Activated naive CD4-positive, alpha-beta T cell treated with anti-CD3 and anti-CD28 coated beads for 36 hours (primary cell): ENCODE results near the gene OTOP3. TPM values are rescaled to one million over a fixed set of nuclear protein-coding genes. Genes with fewer than 3 reads are reported as not detected.
"Not testable (repeated sequence)": the region's sequence is repeated elsewhere in the genome, so short reads cannot be mapped to it uniquely, and the experiment has no call there.

Source experiments
- CTCF ChIA-PET: fragments of 350-600 bp; sonication (Branson Sonifier 250); formaldehyde crosslinking; loops from one replicate; lab custom pipeline; 2021; ENCODE audit warnings: antibody characterized with exemption; lab: Charles Lee
- DNase-seq: peaks from one replicate; pipeline ENCODE4 v3.0.0-alpha.2; 2020
- H3K27ac Mint-ChIP-seq: one replicate; pipeline ENCODE4 v1.8.0; 2021; ENCODE audit warnings: mild to moderate bottlenecking, mixed read lengths
- H3K27me3 Mint-ChIP-seq: one replicate; pipeline ENCODE4 v1.8.0; 2021; ENCODE audit warnings: low read depth, mixed read lengths
- H3K36me3 Mint-ChIP-seq: one replicate; pipeline ENCODE4 v1.8.0; 2021; ENCODE audit warnings: low read depth, mixed read lengths
- H3K4me1 Mint-ChIP-seq: one replicate; pipeline ENCODE4 v1.8.0; 2021; ENCODE audit warnings: low read depth, mixed read lengths
- H3K4me3 Mint-ChIP-seq: one replicate; pipeline ENCODE4 v1.8.0; 2021; ENCODE audit warnings: mild to moderate bottlenecking, moderate library complexity, mixed read lengths
- H3K9me3 Mint-ChIP-seq: one replicate; pipeline ENCODE4 v1.8.0; 2021; ENCODE audit warnings: mixed read lengths
- intact Hi-C: fragments of 100-400 bp; cut with micrococcal nuclease; formaldehyde crosslinking; loops from one replicate; pipeline ENCODE4 v1.15.1; 2023
- total RNA-seq, 2 experiments: library from RNA; stranded (reverse); gene quantifications; one replicate each; pipeline ENCODE4 v1.2.3, GENCODE V29; 2021

OTOP3 gene
- total RNA-seq, 2 experiments from 2014 or later: not detected

DNA sequence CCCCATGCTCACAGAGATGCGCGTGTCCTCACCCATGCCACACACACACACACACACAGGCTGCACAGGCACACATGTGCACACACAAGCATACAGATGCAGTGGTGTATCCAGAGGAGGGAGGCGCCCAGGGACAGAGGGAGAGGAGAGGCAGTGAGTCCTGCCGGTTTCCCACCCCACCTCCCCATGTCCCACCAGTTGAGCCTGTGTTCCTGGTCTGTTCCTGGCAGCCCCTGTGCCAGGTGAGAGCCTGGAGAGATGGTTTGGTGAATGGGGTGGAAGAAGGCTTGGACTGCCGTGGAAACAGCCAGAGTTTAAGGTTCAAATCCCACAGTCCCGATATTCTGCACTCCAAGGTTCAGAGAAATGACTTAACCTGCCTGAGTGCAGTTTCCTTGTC, 32.0 kb upstream of the OTOP3 start:
- Mint-ChIP-seq H3K27ac (no peak overlapping the region), H3K4me3 (no peak overlapping the region), H3K9me3 (no peaks in the 10 kb centered on the region), H3K4me1 (no peaks in the 10 kb centered on the region), H3K27me3 (no peaks in the 10 kb centered on the region), H3K36me3 (no peaks in the 10 kb centered on the region)
- intact Hi-C loops: no loop called here
- DNase-seq: no peak
- CTCF ChIA-PET: no interaction called here

GRCh38 chr17:74904687-74905409, 30.9 kb upstream of the OTOP3 start:
- no peak for DNase-seq
- Mint-ChIP-seq H3K4me1 (no peaks in the 10 kb centered on the region), H3K36me3 (no peaks in the 10 kb centered on the region), H3K4me3 (no peak overlapping the region), H3K27me3 (no peaks in the 10 kb centered on the region), H3K9me3 (no peaks in the 10 kb centered on the region), H3K27ac (no peak overlapping the region)
- CTCF ChIA-PET: no interaction called here
- intact Hi-C loops: no loop called here

DNA sequence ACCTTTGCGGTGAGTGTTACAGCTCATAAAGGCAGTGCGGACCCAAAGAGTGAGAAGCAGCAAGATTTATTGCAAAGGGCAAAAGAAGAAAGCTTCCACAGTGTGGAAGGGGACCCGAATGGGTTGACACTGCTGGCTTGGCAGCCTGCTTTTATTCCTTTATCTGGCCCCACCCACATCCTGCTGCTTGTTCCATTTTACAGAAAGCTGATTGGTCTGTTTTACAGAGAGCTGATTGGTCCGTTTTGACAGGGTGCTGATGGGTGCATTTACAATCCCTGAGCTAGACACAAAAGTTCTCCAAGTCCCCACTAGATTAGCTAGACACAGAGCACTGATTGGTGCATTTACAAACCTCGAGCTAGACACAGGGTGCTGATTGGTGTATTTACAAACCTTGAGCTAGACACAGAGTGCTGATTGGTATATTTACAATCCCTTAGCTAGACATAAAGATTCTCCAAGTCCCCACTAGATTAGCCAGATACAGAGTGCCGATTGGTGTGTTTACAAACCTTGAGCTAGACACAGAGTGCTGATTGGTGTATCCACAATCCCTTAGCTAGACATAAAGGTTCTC, 29.4 kb upstream of the OTOP3 start:
- H3K27me3 Mint-ChIP-seq, H3K4me3 Mint-ChIP-seq, H3K27ac Mint-ChIP-seq, intact Hi-C loops, H3K4me1 Mint-ChIP-seq, H3K9me3 Mint-ChIP-seq, H3K36me3 Mint-ChIP-seq, DNase-seq: not testable (repeated sequence)
- CTCF ChIA-PET: interaction anchor here (1.3 kb wide), 2 partner anchors 46 to 54 kb away, joined by 5 to 6 read pairs; no protein-coding TSS in a partner anchor

DNA sequence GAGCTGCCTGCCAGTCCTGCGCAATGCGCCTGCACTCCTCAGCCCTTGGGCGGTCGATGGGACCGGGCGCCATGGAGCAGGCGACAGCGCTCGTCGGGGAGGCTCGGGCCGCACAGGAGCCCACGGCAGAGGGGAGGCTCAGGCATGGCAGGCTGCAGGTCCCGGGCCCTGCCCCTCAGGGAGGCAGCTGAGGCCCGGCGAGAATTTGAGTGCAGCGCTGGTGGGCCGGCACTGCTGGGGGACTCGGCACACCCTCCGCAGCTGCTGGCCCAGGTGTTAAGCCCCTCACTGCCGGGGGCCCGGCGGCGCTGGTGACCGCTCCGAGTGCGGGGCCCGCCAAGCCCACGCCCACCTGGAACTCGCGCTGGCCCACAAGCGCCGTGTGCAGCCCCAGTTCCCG, 28.7 kb upstream of the OTOP3 start:
- CTCF ChIA-PET: interaction anchor here (0.6 to 1.3 kb wide), 2 partner anchors 54 to 110 kb away, joined by 4 to 6 read pairs; no protein-coding TSS in a partner anchor
- Mint-ChIP-seq H3K27me3 (no peaks in the 10 kb centered on the region), H3K4me3 (no peak overlapping the region), H3K36me3 (no peaks in the 10 kb centered on the region), H3K27ac (no peak overlapping the region), H3K4me1 (no peaks in the 10 kb centered on the region), H3K9me3 (no peaks in the 10 kb centered on the region)
- intact Hi-C loops: no loop called here
- no peak for DNase-seq

DNA sequence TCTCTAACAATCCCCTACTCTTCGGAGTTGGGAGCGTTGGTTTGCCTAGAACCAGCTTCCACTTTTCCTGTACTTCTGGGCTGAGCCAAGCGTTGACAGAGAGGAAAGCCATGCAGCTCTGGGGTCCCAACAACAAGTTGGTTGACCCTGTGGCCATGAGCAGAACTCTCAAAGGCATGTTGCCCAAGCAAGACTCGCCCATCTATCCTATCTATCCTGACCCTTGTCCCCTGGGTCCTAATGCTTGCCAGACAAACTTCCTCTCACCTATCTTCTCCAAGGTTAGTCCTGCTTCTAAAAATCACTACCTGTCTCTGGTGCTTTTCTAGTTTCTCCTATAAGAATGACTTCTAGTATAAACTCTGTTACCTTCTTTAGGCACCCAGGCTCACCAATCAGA, 26.6 kb upstream of the OTOP3 start:
- H3K9me3 Mint-ChIP-seq, H3K4me1 Mint-ChIP-seq, intact Hi-C loops, H3K27me3 Mint-ChIP-seq, DNase-seq, H3K27ac Mint-ChIP-seq, H3K36me3 Mint-ChIP-seq, CTCF ChIA-PET, H3K4me3 Mint-ChIP-seq: not testable (repeated sequence)

DNA sequence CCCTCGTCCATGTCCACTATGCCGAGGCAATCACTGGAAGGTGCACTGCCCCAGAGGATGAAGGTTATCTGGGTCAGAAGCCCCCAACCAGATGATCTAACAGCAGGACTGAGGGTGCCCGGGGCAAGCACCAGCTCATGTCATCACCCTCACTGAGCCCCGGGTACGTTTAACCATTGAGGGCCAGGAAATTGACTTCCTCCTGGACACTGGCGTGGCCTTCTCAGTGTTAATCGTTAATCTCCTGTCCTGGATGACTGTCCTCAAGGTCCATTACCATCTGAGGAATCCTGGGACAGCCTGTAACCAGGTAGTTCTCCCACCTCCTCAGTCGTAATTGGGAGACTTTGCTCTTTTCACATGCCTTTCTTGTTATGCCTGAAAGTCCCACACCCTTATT, 24.3 kb upstream of the OTOP3 start:
- H3K4me1 Mint-ChIP-seq, H3K4me3 Mint-ChIP-seq, H3K9me3 Mint-ChIP-seq, H3K36me3 Mint-ChIP-seq, DNase-seq, CTCF ChIA-PET, intact Hi-C loops, H3K27ac Mint-ChIP-seq, H3K27me3 Mint-ChIP-seq: not testable (repeated sequence)

GRCh38 chr17:74916136-74916850, 19.4 kb upstream of the OTOP3 start:
- H3K27ac Mint-ChIP-seq: no peak overlapping the region
- CTCF ChIA-PET: interaction anchor here (0.6 kb wide), 1 partner anchor 141 kb away, joined by 3 read pairs; no protein-coding TSS in a partner anchor
- DNase-seq: no peak
- H3K4me3 Mint-ChIP-seq: no peak overlapping the region
- intact Hi-C loops: no loop called here
- H3K9me3 Mint-ChIP-seq: no peaks in the 10 kb centered on the region
- H3K4me1 Mint-ChIP-seq: no peaks in the 10 kb centered on the region
- H3K36me3 Mint-ChIP-seq: no peaks in the 10 kb centered on the region
- H3K27me3 Mint-ChIP-seq: peaks cover 8% of the 10 kb centered on the region

- CTCF ChIA-PET: interaction anchor here (0.6 kb wide), 1 partner anchor 140 kb away, joined by 3 read pairs; no protein-coding TSS in a partner anchor
- no peak overlapping the region for H3K4me3 Mint-ChIP-seq
These were observed 18.9 kb upstream of the OTOP3 start for GRCh38 chr17:74916851-74917199.

GRCh38 chr17:74917430-74917829, 18.3 kb upstream of the OTOP3 start:
- DNase-seq: no peak
- Mint-ChIP-seq H3K4me1 (peaks cover under 1% of the 10 kb centered on the region), H3K27ac (no peak overlapping the region), H3K9me3 (no peaks in the 10 kb centered on the region), H3K4me3 (no peak overlapping the region), H3K36me3 (no peaks in the 10 kb centered on the region), H3K27me3 (peaks cover 16% of the 10 kb centered on the region)
- CTCF ChIA-PET: no interaction called here
- intact Hi-C loops: no loop called here

More at GRCh38 chr17:74916851-74917199, 18.9 kb upstream of the OTOP3 start:
- Mint-ChIP-seq H3K27me3 (peaks cover 12% of the 10 kb centered on the region), H3K9me3 (no peaks in the 10 kb centered on the region), H3K27ac (no peak overlapping the region), H3K36me3 (no peaks in the 10 kb centered on the region), H3K4me1 (no peaks in the 10 kb centered on the region)
- DNase-seq: no peak
- intact Hi-C loops: no loop called here

- CTCF ChIA-PET: interaction anchor here (0.9 to 2.3 kb wide), 2 partner anchors 40 to 42 kb away, joined by 7 to 21 read pairs; no protein-coding TSS in a partner anchor
- Mint-ChIP-seq H3K27me3 (peaks cover 24% of the 10 kb centered on the region), H3K4me1 (peaks cover 5% of the 10 kb centered on the region), H3K36me3 (no peaks in the 10 kb centered on the region), H3K27ac (no peak overlapping the region), H3K9me3 (no peaks in the 10 kb centered on the region), H3K4me3 (no peak overlapping the region)
- DNase-seq: no peak
- intact Hi-C loops: no loop called here
These were observed 16.8 kb upstream of the OTOP3 start for GRCh38 chr17:74918906-74919305.

GRCh38 chr17:74919440-74920305, 16.0 kb upstream of the OTOP3 start:
- intact Hi-C loops: no loop called here
- peak; percentile 36 for DNase-seq

GRCh38 chr17:74920306-74920620, 15.4 kb upstream of the OTOP3 start:
- CTCF ChIA-PET: interaction anchor here (1.1 to 2.3 kb wide), 2 partner anchors 38 to 40 kb away, joined by 3 to 21 read pairs; no protein-coding TSS in a partner anchor
- no peaks in the 10 kb centered on the region for H3K36me3 Mint-ChIP-seq
- no peak overlapping the region for H3K27ac Mint-ChIP-seq
- H3K4me3 Mint-ChIP-seq: no peak overlapping the region
- H3K27me3 Mint-ChIP-seq: peaks cover 35% of the 10 kb centered on the region
- no peak for DNase-seq
- H3K4me1 Mint-ChIP-seq: peaks cover 9% of the 10 kb centered on the region
- no peaks in the 10 kb centered on the region for H3K9me3 Mint-ChIP-seq
- intact Hi-C loops: no loop called here

More at GRCh38 chr17:74919440-74920305, 16.0 kb upstream of the OTOP3 start:
- H3K4me3 Mint-ChIP-seq: no peak overlapping the region
- H3K27me3 Mint-ChIP-seq: peaks cover 29% of the 10 kb centered on the region
- no peaks in the 10 kb centered on the region for H3K36me3 Mint-ChIP-seq
- H3K9me3 Mint-ChIP-seq: no peaks in the 10 kb centered on the region
- CTCF ChIA-PET: interaction anchor here (0.9 to 2.3 kb wide), 3 partner anchors 39 to 41 kb away, joined by 3 to 21 read pairs (median 7); no protein-coding TSS in a partner anchor
- no peak overlapping the region for H3K27ac Mint-ChIP-seq
- peaks cover 9% of the 10 kb centered on the region for H3K4me1 Mint-ChIP-seq
